Osteoblast (primary cell): Measurements from ENCODE around the gene MID1. TPM values are rescaled to one million over a fixed set of nuclear protein-coding genes. Genes with fewer than 3 reads are reported as not detected.

ENCODE experiments used
- DNase-seq: peaks from one replicate; pipeline ENCODE4 v3.0.0; 2011; ENCODE audit warnings: low spot score, mixed read lengths; ENCODE audit not compliant: insufficient read length; ENCODE audit errors: missing footprints
- H2AFZ ChIP-seq: 2 replicates; pipeline ENCODE4 v1.6.0; 2011; ENCODE audit warnings: mild to moderate bottlenecking, low read length
- H3K27ac ChIP-seq: 2 replicates; pipeline ENCODE4 v1.5.1; 2011; ENCODE audit warnings: mild to moderate bottlenecking, low read depth, low read length, moderate library complexity
- H3K27me3 ChIP-seq: 2 replicates; pipeline ENCODE4 v1.6.0; 2012; ENCODE audit warnings: mild to moderate bottlenecking, control low read depth, inconsistent platforms, low read length, moderate library complexity; ENCODE audit not compliant: insufficient read depth
- H3K36me3 ChIP-seq: 2 replicates; pipeline ENCODE4 v1.5.1; 2011; ENCODE audit warnings: mild to moderate bottlenecking, low read length, control low read depth, moderate library complexity; ENCODE audit not compliant: insufficient read depth
- H3K4me1 ChIP-seq: 2 replicates; pipeline ENCODE4 v1.5.1; 2011; ENCODE audit warnings: mild to moderate bottlenecking, low read length, control low read depth, moderate library complexity; ENCODE audit not compliant: insufficient read depth
- H3K4me2 ChIP-seq: 2 replicates; pipeline ENCODE4 v1.6.0; 2011; ENCODE audit warnings: mild to moderate bottlenecking, low read length; ENCODE audit not compliant: insufficient read depth
- H3K4me3 ChIP-seq: fragments of 200-600 bp; sonication (generic); 3 replicates; pipeline ENCODE4 v1.5.1; 2012; ENCODE audit warnings: mild to moderate bottlenecking, low read length, inconsistent platforms; ENCODE audit not compliant: insufficient read depth
- H3K79me2 ChIP-seq: 2 replicates; pipeline ENCODE4 v1.6.0; 2012; ENCODE audit warnings: mild to moderate bottlenecking, low read length, control low read depth, inconsistent platforms; ENCODE audit not compliant: insufficient read depth
- H3K9me3 ChIP-seq: 2 replicates; pipeline ENCODE4 v1.5.1; 2011; ENCODE audit warnings: low read depth, low read length, control low read depth
- H4K20me1 ChIP-seq: 2 replicates; pipeline ENCODE4 v1.6.0; 2012; ENCODE audit warnings: mild to moderate bottlenecking, low read length, control low read depth; ENCODE audit not compliant: insufficient read depth
- total RNA-seq: library from RNA; depleted of rRNA; stranded (reverse); fragments of >200 nt; gene quantifications from 2 replicates; pipeline ENCODE4 v1.2.3, GENCODE V29; 2012
- TF ChIP-seq, protein P1 (sequence below): IDR thresholded peaks from 2 replicates; pipeline ENCODE4 v1.5.1; 2011; ENCODE audit warnings: mild to moderate bottlenecking, low read depth, low read length, moderate library complexity; ENCODE audit errors: extremely low read depth

The MID1 gene
- total RNA-seq, 1 donor, result 26.8 TPM

DNA sequence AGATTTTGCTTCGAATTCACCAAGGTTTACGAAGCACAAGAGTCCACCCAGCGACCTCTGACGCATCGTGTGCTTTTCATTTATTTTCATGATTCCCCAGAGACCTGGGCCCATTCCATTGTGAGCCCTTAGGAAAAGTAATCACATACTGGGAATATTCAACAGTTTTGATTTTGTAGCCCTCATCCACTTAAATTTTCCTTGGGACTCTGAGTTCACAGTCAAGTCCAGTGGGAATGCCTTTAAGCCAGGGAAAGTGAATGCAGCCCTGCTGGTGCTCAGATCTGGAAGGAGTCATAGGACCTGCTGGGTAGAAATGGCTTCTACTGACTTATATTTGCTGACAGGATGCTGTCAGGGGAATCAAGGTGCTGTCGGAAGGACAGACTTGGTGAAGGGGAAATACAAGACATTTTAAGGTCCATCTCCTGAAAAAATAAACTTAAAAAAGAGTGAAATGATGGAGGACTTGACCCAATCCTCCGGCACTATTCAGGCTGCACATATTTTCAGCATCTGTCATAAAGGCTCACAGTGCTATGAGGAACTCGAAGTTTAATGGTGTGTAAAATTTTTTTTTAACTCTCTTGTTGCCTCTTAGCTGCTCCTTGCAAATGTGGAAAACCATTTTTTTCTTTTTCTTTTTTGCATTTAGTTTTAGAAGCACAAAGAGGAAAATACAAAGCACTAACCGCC lies 204.9 kb downstream of the MID1 start:
- peak overlapping the region; percentile 71 for H3K4me2 ChIP-seq
- H3K4me1 ChIP-seq, result peaks cover 18% of the 10 kb centered on the region
- TF ChIP-seq, protein P1, sequence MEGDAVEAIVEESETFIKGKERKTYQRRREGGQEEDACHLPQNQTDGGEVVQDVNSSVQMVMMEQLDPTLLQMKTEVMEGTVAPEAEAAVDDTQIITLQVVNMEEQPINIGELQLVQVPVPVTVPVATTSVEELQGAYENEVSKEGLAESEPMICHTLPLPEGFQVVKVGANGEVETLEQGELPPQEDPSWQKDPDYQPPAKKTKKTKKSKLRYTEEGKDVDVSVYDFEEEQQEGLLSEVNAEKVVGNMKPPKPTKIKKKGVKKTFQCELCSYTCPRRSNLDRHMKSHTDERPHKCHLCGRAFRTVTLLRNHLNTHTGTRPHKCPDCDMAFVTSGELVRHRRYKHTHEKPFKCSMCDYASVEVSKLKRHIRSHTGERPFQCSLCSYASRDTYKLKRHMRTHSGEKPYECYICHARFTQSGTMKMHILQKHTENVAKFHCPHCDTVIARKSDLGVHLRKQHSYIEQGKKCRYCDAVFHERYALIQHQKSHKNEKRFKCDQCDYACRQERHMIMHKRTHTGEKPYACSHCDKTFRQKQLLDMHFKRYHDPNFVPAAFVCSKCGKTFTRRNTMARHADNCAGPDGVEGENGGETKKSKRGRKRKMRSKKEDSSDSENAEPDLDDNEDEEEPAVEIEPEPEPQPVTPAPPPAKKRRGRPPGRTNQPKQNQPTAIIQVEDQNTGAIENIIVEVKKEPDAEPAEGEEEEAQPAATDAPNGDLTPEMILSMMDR, result no peak
- H3K79me2 ChIP-seq, result no peaks in the 10 kb centered on the region
- no peaks in the 10 kb centered on the region for H3K36me3 ChIP-seq
- H3K27me3 ChIP-seq, result no peaks in the 10 kb centered on the region
- H4K20me1 ChIP-seq, result no peaks in the 10 kb centered on the region
- no peak overlapping the region for H2AFZ ChIP-seq
- H3K9me3 ChIP-seq, result no peaks in the 10 kb centered on the region
- DNase-seq, result no peak
- peak overlapping the region; percentile 20 for H3K4me3 ChIP-seq
- H3K27ac ChIP-seq, result peak overlapping the region; percentile 82

DNA sequence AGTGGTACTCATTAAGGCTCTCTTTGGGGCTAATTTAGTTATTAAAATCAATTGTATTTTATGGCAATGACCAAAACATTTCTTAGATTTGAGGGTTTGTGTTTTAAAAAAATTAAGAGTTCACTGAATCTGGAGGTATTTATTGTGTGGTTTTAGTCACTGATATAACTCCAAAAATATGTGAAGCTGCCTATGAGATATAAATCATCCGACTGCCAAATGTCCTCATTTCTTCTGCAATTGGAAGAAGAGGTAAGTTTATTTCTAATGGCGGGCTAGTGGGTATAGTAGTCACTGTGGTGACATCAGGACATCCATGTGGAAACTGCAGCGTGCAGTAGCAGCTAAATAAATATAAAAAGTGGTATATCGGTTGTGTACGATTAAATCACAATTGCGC lies 205.5 kb downstream of the MID1 start:
- Histone ChIP-seq H3K79me2 (no peaks in the 10 kb centered on the region), H3K27me3 (no peaks in the 10 kb centered on the region), H2AFZ (no peak overlapping the region), H3K4me3 (no peak overlapping the region), H3K9me3 (no peaks in the 10 kb centered on the region), H3K36me3 (no peaks in the 10 kb centered on the region), H4K20me1 (no peaks in the 10 kb centered on the region), H3K27ac (peak overlapping the region; percentile 82), H3K4me1 (peaks cover 18% of the 10 kb centered on the region), H3K4me2 (peak overlapping the region; percentile 71)
- DNase-seq, result no peak
- TF ChIP-seq, protein P1, result no peak

DNA sequence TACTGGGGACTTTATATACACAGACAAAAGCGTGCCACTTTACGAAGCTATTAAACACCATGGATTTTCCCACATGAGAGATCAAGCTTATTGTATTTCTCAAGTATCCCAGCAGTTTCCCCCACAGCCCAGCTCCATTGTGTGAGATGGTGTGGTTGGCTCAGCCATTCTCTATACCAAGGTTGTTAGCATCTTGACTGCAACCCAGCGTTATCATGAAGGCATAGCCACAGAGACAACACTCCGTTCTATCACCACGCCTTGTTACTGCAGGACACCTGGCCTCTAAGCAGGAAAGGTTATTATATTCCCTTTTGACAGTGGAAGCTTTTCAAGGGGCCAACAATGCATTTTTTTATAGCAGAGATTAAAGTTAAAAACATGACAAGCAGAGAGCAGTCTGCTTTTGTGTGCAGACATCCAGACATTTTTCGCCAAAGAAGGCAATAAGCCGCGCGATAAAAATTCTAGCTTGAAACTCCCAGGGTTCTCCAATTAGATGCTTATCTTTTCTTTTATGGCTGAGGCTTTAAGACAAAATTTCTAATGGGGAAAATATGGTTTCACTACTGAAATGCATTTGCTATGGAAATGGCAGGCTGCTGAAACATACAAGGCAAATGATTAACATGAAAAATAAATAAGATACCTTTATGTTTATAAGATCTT lies 206.1 kb downstream of the MID1 start:
- Histone ChIP-seq H3K79me2 (no peaks in the 10 kb centered on the region), H2AFZ (no peak overlapping the region), H3K9me3 (no peaks in the 10 kb centered on the region), H4K20me1 (no peaks in the 10 kb centered on the region), H3K4me1 (peaks cover 18% of the 10 kb centered on the region), H3K36me3 (no peaks in the 10 kb centered on the region), H3K27me3 (no peaks in the 10 kb centered on the region), H3K4me3 (no peak overlapping the region), H3K4me2 (peak overlapping the region; percentile 71), H3K27ac (peak overlapping the region; percentile 82)
- TF ChIP-seq, protein P1, result no peak
- DNase-seq, result no peak

DNA sequence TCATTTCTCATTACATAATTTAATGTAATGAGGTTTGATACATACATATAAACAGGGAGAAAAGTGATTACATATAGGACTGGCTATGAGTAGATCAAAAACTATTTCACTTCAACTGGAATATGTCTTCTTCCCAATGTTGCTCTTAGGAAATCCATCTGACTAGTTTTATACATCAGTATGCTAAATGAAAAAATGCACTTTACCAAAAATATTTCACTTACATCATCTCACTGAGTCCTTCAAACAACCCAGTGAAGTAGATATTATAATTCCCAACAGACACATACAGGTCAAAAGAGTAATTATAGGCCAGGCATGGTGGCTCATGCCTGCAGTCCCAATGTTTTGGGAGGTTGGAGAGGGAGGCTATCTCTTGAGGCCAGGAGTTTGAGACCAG lies 215.9 kb downstream of the MID1 start:
- DNase-seq, result peak; percentile 37
- H3K4me2 ChIP-seq, result no peak overlapping the region
- H3K9me3 ChIP-seq, result no peaks in the 10 kb centered on the region
- TF ChIP-seq, protein P1, result no peak
- no peaks in the 10 kb centered on the region for H4K20me1 ChIP-seq
- no peaks in the 10 kb centered on the region for H3K27me3 ChIP-seq
- no peak overlapping the region for H3K4me3 ChIP-seq
- no peaks in the 10 kb centered on the region for H3K79me2 ChIP-seq
- H3K27ac ChIP-seq, result no peak overlapping the region
- no peak overlapping the region for H2AFZ ChIP-seq
- no peaks in the 10 kb centered on the region for H3K4me1 ChIP-seq
- H3K36me3 ChIP-seq, result no peaks in the 10 kb centered on the region
